ENCODE results near the gene GABRA4. TPM values are rescaled to one million over a fixed set of nuclear protein-coding genes. Genes with fewer than 3 reads are reported as not detected.

The GABRA4 gene
- total and polyA plus RNA-seq, 2 experiments from 2014 or later: 1.5 to 1.9 TPM

DNA sequence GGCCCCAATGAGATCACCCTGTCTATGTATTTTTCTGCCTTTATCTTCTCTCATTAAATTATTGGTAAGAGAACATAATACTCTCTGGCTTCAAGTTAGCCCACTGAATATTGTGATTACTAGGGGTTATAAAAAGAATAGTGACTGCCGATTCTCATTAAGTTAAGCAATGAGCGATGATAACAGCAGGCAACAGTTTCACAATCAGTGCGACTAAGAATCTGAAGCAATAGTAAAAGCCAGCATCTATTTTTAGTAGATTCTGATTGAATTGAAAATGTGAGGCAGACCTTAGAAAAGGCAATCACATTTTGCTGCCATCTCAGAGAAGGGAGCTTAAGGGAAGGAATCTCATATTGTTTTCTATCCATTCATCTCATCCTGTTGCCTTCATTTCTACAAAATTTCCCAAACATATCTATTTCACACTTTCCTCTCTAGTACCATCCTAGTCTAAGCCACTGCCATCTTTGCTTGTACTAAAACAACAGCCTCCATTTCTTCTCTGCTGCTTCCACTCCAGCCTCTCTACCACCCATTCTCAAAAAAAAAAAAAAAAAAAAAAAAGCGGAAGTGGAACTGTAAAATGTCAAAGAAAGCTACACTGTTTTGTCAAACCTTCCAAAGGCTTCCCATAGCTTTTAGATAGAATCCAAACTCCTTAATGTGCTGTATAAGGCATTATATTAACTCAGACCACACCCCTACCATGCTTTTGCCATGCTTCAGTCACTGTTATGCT is 17.4 kb downstream of the GABRA4 start:
- ATAC-seq: no peak
- no peak for DNase-seq (ENCODE audit: low spot score)
- H3K36me3 ChIP-seq (ENCODE audit: insufficient read depth): no peaks in the 10 kb centered on the region
- Mint-ChIP-seq H3K27ac (no peak overlapping the region), H3K27me3 (ENCODE audit: insufficient read depth, low read depth, poor library complexity) (no peaks in the 10 kb centered on the region), H3K4me3 (no peak overlapping the region), H3K9me3 (no peaks in the 10 kb centered on the region), H3K36me3 (ENCODE audit: low read depth) (no peaks in the 10 kb centered on the region), H3K4me1 (no peaks in the 10 kb centered on the region)
- no peak for TF ChIP-seq NANOG (IDR thresholded peaks at IDR 0.05; ENCODE audit: borderline replicate concordance)
- TF ChIP-seq CTCF (conservative IDR thresholded peaks at IDR 0.05; ENCODE audit: low read depth in 2 of 2): no peak
- TF ChIP-seq JUNB (IDR thresholded peaks at IDR 0.05; ENCODE audit: unreplicated experiment): no peak
- no peak for TF ChIP-seq STAT1 (IDR thresholded peaks at IDR 0.05; ENCODE audit: unreplicated experiment)
- no peaks in the 10 kb centered on the region for H4K20me1 ChIP-seq (replicated peaks; ENCODE audit: insufficient read depth)
- H3F3A ChIP-seq (replicated peaks; ENCODE audit: low read depth): no peaks in the 10 kb centered on the region
- no peak overlapping the region for H3K4me3 ChIP-seq
- H3K4me1 ChIP-seq (ENCODE audit: insufficient read depth): 0 out of 2 replicates have a peak, but pooled peaks cover 7% of the 10 kb centered on the region
- H3K4me2 ChIP-seq: no peak overlapping the region
- H3K9me2 ChIP-seq (ENCODE audit: insufficient read depth): no peaks in the 10 kb centered on the region
- H2AFZ ChIP-seq: no peak overlapping the region
- H3K79me2 ChIP-seq (replicated peaks; ENCODE audit: insufficient read depth): no peaks in the 10 kb centered on the region
- H3K27ac ChIP-seq (ENCODE audit: low read depth): no peak overlapping the region
- H3K27me3 ChIP-seq (ENCODE audit: insufficient read depth): no peaks in the 10 kb centered on the region

- no peaks in the 10 kb centered on the region for H3K27me3 Mint-ChIP-seq (ENCODE audit: insufficient read depth, low read depth, poor library complexity)
- Histone ChIP-seq H3K4me3 (no peak overlapping the region), H3K4me1 (ENCODE audit: insufficient read depth) (0 out of 2 replicates have a peak, but pooled peaks cover 7% of the 10 kb centered on the region), H4K20me1 (replicated peaks; ENCODE audit: insufficient read depth) (no peaks in the 10 kb centered on the region), H3K36me3 (ENCODE audit: insufficient read depth) (no peaks in the 10 kb centered on the region), H3K4me2 (no peak overlapping the region), H3K27me3 (ENCODE audit: insufficient read depth) (no peaks in the 10 kb centered on the region), H3F3A (replicated peaks; ENCODE audit: low read depth) (no peaks in the 10 kb centered on the region), H3K9me2 (ENCODE audit: insufficient read depth) (no peaks in the 10 kb centered on the region), H2AFZ (no peak overlapping the region), H3K79me2 (replicated peaks; ENCODE audit: insufficient read depth) (no peaks in the 10 kb centered on the region), H3K27ac (ENCODE audit: low read depth) (no peak overlapping the region)
- H3K4me3 Mint-ChIP-seq: no peak overlapping the region
- no peaks in the 10 kb centered on the region for H3K4me1 Mint-ChIP-seq
- ATAC-seq (no peak), DNase-seq (ENCODE audit: low spot score) (no peak)
- no peaks in the 10 kb centered on the region for H3K36me3 Mint-ChIP-seq (ENCODE audit: low read depth)
- no peaks in the 10 kb centered on the region for H3K9me3 Mint-ChIP-seq
- no peak overlapping the region for H3K27ac Mint-ChIP-seq
- TF ChIP-seq CREB1 (CRISPR knock-in tag; IDR thresholded peaks at IDR 0.05; ENCODE audit: low read depth) (no peak), ZNF462 (CRISPR knock-in tag; IDR thresholded peaks at IDR 0.05) (no peak), POLR2AphosphoS5 (IDR thresholded peaks at IDR 0.05; ENCODE audit: low read depth) (no peak), ETS1 (IDR thresholded peaks at IDR 0.05) (no peak), STAT1 (IDR thresholded peaks at IDR 0.05; ENCODE audit: unreplicated experiment) (no peak), EZH2phosphoT487 (IDR thresholded peaks at IDR 0.05; ENCODE audit: unreplicated experiment) (no peak)
These were observed 18.4 kb downstream of the GABRA4 start for GRCh38 chr4:46974891-46975543.
